Measurements from ENCODE around the gene BAG5.
A peak's percentile ranks its signal among the peaks of the same experiment; 100 is the strongest.

The BAG5 gene

GRCh38 chr14:103563226-103563620 lies 766 bp upstream of the BAG5 start:
- no peak for DNase-seq

GRCh38 chr14:103562179-103562428 lies 353 bp downstream of the BAG5 start:
- peak; percentile 66 for DNase-seq

DNA sequence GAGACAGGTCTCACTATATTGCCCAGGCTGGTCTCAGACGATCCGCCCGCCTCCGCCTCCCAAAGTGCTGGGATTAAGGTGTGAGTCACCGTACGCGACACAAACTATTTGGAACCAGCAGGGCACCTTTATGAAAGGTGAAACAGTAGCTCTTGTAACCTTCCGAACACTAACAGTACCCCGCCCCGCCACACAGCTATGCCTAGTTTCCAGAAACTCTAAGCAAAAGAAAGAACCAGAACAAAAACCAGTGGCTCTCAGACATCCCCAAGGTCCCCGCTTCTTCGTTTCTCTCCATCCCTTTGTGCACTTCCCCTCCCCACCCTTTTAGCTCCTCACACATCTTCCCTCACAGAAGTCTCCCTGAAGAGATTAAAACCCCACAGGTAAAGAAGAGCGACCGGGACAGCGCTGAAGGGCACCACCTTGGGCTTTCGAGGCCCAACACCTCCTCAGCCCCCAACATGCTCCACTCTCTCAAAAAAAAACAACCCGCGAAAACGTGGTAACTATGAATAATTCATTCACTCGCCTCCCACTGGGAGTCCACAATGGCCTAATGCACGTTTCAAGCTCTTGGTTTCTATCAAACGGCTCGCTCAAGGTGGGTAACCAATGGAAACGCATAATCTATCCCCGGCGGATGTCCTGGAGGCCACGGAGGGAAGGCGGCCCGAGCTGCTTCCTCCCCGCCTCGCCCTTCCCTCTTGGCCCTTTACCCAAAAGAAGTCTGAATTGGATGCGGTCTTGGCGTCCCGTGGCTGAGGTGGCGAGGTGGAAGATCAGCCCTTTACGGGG lies 877 bp downstream of the BAG5 start:
- no peak for DNase-seq

DNA sequence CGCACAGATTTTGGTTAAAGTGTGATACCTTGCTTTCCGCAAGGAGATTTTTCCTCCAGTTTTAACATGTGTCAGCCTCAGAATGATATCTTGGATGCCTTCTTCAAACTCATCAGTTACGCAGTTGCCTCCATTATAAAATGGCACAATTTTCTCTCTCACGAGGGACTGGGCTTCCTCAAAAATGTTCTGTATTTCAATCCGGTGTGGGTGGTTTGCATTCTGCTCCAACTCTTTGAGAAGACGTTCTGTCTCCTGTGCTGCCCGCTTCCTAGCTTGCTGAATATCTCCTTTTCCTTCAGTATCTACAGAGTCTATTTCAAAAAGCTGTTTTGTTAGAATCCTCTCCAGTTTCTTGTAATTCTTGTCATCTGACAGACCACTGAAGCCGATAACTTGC lies 1.8 kb downstream of the BAG5 start:
- DNase-seq, result no peak

GRCh38 chr14:103559766-103560165 lies 2.7 kb downstream of the BAG5 start:
- DNase-seq, result no peak

GRCh38 chr14:103558071-103558882 lies 4.2 kb downstream of the BAG5 start:
- DNase-seq, result no peak

GRCh38 chr14:103556946-103557758 lies 5.3 kb downstream of the BAG5 start:
- no peak for DNase-seq

- no peak for DNase-seq
These were observed 6.7 kb downstream of the BAG5 start for GRCh38 chr14:103555559-103556337.

DNA sequence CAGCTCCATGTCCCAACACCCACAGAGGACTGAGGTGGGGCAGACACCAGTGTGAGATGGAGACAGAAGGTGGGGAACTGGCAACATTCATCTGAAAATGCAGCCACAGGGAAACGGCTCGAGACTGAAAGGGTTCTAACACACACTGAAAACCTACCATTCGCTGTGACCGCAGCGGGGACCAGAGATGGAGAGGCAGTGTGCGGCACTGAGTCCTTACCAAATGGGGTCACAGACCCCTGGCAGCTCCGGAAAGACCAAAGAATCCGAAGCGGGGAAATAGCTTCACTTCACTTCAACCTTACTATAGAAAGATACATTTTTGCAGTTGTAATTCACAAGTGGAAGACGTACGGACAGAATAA lies 9.6 kb downstream of the BAG5 start:
- no peak for DNase-seq

DNA sequence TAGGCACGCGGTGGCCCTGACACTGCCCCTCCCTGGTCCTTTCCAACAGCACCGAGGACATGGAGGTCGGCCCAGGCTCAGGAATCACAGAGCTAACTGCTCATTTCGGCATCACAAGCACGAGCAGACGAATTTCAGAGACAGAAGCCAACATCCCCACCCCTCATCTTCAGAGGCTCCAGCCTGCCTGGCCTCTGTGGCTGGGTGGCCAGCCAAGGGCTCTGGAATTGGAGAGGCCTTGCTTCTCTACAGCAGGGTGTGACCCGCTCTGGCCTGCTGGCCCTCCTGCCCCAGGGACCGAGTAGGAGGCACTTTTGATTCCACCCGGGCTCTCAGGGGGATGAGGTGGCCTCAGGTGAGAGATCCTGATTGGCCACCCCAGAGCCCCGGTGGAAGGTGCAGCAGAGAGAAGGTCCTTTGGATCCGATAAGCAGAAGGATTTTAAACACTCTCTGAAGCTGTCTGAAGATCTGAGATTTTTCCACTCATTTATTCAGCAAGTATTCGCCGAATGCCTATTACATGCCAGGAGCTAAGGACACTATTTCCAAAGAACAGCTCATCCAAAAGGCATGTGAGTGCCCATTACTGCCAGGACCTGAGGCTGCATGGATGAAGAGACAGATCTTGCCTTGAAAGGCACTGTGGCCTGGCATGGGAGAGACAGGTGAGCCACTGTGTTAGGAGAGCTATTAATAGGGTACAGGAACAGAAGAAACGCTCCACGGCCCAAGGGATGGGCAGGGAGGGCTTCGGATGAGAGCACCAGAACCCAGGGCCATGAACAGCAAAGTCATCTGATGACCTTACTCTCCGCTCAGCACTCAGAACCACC lies 10.2 kb downstream of the BAG5 start:
- DNase-seq, result no peak

DNA sequence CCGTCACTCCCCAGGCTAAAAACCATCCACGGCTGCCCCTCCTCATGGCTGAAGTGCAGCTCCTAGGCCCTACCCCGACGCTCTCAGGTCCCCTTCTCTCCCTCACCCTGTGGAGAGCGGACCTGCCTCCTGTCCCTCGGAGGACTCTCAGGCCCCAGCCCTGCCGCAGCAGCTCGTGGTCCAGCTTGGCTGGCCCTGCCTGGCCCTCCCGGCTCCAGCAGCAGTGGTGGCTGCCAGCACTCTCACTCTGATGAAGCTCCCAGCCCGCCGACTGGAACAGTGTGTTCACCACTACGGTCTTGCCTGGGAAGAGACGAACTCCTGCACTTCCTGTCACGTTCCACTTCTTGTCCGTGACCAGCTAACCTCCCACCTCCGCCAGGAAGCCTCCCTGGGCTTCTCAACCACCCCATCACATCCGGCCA lies 11.1 kb downstream of the BAG5 start:
- no peak for DNase-seq

- no peak for DNase-seq
These were observed 11.8 kb downstream of the BAG5 start for GRCh38 chr14:103550451-103551337.

GRCh38 chr14:103549361-103550311 lies 12.8 kb downstream of the BAG5 start:
- no peak for DNase-seq

DNA sequence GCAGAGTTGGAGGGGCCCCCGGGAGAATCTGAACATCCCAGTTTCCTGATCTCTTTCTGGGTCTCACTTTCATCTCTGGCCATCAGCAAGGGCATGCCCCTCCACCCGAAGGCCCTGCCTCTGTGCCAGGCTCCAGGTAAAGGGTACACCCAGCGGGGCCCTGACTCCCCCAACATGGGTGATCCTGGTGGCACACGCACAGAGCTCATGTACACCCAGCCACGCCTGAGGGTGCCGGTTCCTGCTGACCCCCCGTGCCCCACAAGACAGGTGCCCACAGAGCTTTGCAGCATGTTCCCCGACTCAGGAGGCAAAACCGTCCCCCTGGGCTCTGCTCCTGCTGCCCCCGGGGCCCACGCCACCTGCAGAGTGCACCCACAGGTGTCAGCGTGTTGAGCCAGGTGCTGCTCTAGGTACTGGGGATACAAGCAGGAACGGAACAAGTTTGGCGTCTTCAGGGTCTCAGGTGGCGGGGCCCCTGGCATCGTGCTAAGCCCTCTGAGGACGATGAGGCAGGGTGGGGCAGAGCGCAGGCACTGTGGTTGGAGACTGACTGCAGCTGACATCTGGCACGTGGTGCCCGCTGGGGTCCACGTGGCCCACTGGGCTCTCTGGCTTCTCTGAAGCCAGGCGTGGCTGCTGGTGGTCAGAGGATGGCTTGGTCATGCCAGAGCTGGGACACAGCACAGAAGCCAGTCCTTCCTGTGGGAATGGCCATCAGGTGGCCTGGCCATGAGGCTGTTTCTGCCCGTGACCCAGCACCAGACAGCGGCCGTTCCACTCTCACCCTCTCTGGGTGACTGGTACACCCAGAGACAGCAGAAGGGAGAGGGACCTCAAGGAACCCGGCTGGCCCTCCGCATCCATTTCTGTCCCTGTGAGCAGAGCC lies 13.8 kb downstream of the BAG5 start:
- no peak for DNase-seq

DNA sequence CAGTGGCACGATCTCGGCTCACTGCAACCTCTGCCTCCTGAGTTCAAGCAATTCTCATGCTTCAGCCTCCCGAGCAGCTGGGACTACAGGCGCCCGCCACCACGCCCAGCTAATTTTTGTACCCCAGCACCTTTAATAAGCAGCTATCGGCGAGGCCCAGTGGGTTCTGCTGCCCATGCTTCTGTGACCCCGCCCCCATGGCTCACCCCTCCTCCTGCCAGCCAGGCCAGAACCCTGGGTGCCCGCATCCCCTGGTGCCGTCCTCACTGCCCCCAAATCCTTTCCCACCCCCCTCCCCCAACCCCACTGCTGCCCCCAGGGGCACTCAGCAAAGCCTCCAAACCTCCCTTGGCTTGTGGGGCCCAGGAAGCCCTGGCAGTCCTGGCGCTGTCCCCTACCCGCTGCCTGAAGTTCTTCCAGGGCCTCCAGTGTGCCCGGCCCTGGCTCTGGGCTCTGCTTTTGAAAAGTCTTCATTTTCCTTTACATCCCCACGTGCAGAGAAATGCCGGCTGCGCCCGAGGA lies 14.5 kb downstream of the BAG5 start:
- DNase-seq, result no peak

DNA sequence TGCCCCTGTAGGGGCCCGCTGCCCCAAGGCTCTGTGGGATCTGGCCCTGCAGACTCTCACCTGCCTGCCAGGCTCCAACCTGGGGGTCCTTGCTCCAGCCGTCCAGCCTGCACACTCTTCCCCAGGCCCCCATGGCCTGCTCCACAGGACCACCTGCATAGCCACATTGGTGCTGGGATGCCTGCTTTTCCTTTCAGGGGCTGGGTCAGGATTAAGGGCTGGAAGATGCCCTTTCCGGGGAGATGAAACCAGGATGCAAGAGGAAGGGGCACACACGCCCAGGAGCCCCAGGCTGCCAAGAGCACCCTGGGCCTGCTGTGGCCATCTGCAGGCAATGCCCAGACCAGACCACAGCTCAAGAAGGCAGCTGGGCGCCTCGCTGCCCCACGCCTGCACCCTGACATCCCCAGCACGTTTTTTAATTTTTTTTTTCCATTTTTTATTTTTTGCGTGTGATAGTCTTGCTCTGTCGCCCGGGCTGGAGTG lies 15.0 kb downstream of the BAG5 start:
- DNase-seq, result no peak

- peak; percentile 37 for DNase-seq
These were observed 15.6 kb downstream of the BAG5 start for GRCh38 chr14:103546652-103547454.
